ENCODE measurements around the gene CENPT.
A peak's percentile ranks its signal among the peaks of the same experiment; 100 is the strongest.

Gene CENPT

GRCh38 chr16:67858500-67858899 is 11.0 kb upstream of the CENPT start:
- Histone ChIP-seq H3K27ac (peak overlapping the region in 4 of 11 experiments; percentile 53 to 96 (median 88); a peak in 7 of 22 replicates), H3K4me2 (peak overlapping the region in 3 of 11 experiments; percentile 67 to 86 (median 83); a peak in 6 of 22 replicates), H3K4me1 (peaks cover 0 to 79% (median 34%) of the 10 kb centered on the region in 10 experiments; a peak in 15 of 20 replicates), H3K9me3 (replicated peaks in 1 of 11) (no peaks in the 10 kb centered on the region), H3K36me3 (peaks cover 33 to 100% (median 88%) of the 10 kb centered on the region in 11 experiments), H4K20me1 (peaks cover 96 to 100% (median 100%) of the 10 kb centered on the region in 11 experiments), H3K4me3 (no peak overlapping the region), H3K9ac (peak overlapping the region in 4 of 11 experiments; percentile 0 to 83 (median 74); a peak in 6 of 22 replicates), H3K27me3 (no peaks in the 10 kb centered on the region)
- no peak for TF ChIP-seq Cebpa-rat (IDR thresholded peaks at IDR 0.05)

- Histone ChIP-seq H3K9me3 (replicated peaks in 1 of 11) (no peaks in the 10 kb centered on the region), H3K4me3 (no peak overlapping the region), H3K27ac (peak overlapping the region in 5 of 11 experiments; percentile 11 to 96 (median 85); a peak in 9 of 22 replicates), H4K20me1 (peaks cover 96 to 100% (median 100%) of the 10 kb centered on the region in 11 experiments), H3K9ac (peak overlapping the region in 4 of 11 experiments; percentile 0 to 83 (median 74); a peak in 6 of 22 replicates), H3K4me1 (peaks cover 0 to 75% (median 28%) of the 10 kb centered on the region in 10 experiments; a peak in 15 of 20 replicates), H3K36me3 (peaks cover 34 to 100% (median 89%) of the 10 kb centered on the region in 11 experiments), H3K27me3 (no peaks in the 10 kb centered on the region), H3K4me2 (peak overlapping the region in 5 of 11 experiments; percentile 5 to 86 (median 67); a peak in 8 of 22 replicates)
- TF ChIP-seq Cebpa-rat (IDR thresholded peaks at IDR 0.05): 0 out of 22 replicates have a peak, but pooled peaks of 1 of the 11 experiments have one; percentile 28
Observed at GRCh38 chr16:67857547-67858233, 10.2 kb upstream of the CENPT start.

GRCh38 chr16:67856927-67857546 is 9.5 kb upstream of the CENPT start:
- Histone ChIP-seq H3K9ac (peak overlapping the region in 3 of 11 experiments; percentile 42 to 73 (median 64); a peak in 5 of 22 replicates), H3K27ac (peak overlapping the region in 5 of 11 experiments; percentile 11 to 96 (median 59); a peak in 9 of 22 replicates), H3K4me1 (peaks cover 0 to 69% (median 23%) of the 10 kb centered on the region in 10 experiments; a peak in 14 of 20 replicates), H3K4me3 (no peak overlapping the region), H3K9me3 (replicated peaks in 1 of 11) (no peaks in the 10 kb centered on the region), H4K20me1 (peaks cover 89 to 100% (median 100%) of the 10 kb centered on the region in 11 experiments), H3K36me3 (peaks cover 28 to 100% (median 87%) of the 10 kb centered on the region in 11 experiments), H3K27me3 (no peaks in the 10 kb centered on the region), H3K4me2 (peak overlapping the region in 5 of 11 experiments; percentile 5 to 86 (median 67); a peak in 8 of 22 replicates)
- no peak for TF ChIP-seq Cebpa-rat (IDR thresholded peaks at IDR 0.05)

GRCh38 chr16:67855789-67856188 is 8.3 kb upstream of the CENPT start:
- peaks cover 79 to 100% (median 100%) of the 10 kb centered on the region in 11 experiments for H4K20me1 ChIP-seq
- no peaks in the 10 kb centered on the region for H3K27me3 ChIP-seq
- H3K27ac ChIP-seq: no peak overlapping the region
- H3K4me3 ChIP-seq: no peak overlapping the region
- no peaks in the 10 kb centered on the region for H3K9me3 ChIP-seq (replicated peaks in 1 of 11)
- H3K4me1 ChIP-seq: peaks cover 0 to 59% (median 12%) of the 10 kb centered on the region in 10 experiments; a peak in 12 of 20 replicates
- no peak overlapping the region; a peak in 1 of 22 replicates for H3K4me2 ChIP-seq
- no peak overlapping the region for H3K9ac ChIP-seq
- peaks cover 17 to 98% (median 82%) of the 10 kb centered on the region in 11 experiments for H3K36me3 ChIP-seq
- TF ChIP-seq Cebpa-rat (IDR thresholded peaks at IDR 0.05): no peak

GRCh38 chr16:67853670-67854069 is 6.2 kb upstream of the CENPT start:
- Histone ChIP-seq H3K4me3 (no peak overlapping the region), H3K36me3 (peaks cover 18 to 98% (median 79%) of the 10 kb centered on the region in 11 experiments), H3K27ac (no peak overlapping the region), H3K4me2 (no peak overlapping the region), H3K4me1 (peaks cover 3 to 52% (median 16%) of the 10 kb centered on the region in 10 experiments), H3K9me3 (replicated peaks in 1 of 11) (no peaks in the 10 kb centered on the region), H3K9ac (0 out of 22 replicates have a peak overlapping the region, but pooled peaks of 1 of the 11 experiments have one; percentile 3), H3K27me3 (no peaks in the 10 kb centered on the region), H4K20me1 (peaks cover 70 to 100% (median 100%) of the 10 kb centered on the region in 11 experiments)
- TF ChIP-seq Cebpa-rat (IDR thresholded peaks at IDR 0.05): no peak

GRCh38 chr16:67848118-67848517 is 625 bp upstream of the CENPT start:
- peak overlapping the region in 10 of 11 experiments; percentile 82 to 94 (median 90); a peak in 18 of 22 replicates for H3K27ac ChIP-seq
- peaks cover 6 to 47% (median 35%) of the 10 kb centered on the region in 11 experiments for H3K36me3 ChIP-seq
- no peak for TF ChIP-seq Cebpa-rat (IDR thresholded peaks at IDR 0.05)

GRCh38 chr16:67846320-67847063 is 1.0 kb downstream of the CENPT start, which contains the start of gene NUTF2:
Gene NUTF2 (plus strand): TSS chr16:67846933. CDS start chr16:67865131, 18,198 bp downstream.
- peaks cover 48 to 57% (median 53%) of the 10 kb centered on the region in 10 experiments for H3K4me1 ChIP-seq

More at GRCh38 chr16:67848118-67848517, 625 bp upstream of the CENPT start:
- Histone ChIP-seq H4K20me1 (peaks cover 35 to 90% (median 77%) of the 10 kb centered on the region in 11 experiments; a peak in 21 of 22 replicates), H3K9ac (peak overlapping the region; percentile 85 to 99 (median 95)), H3K9me3 (replicated peaks in 1 of 11) (no peaks in the 10 kb centered on the region), H3K4me3 (peak overlapping the region; percentile 82 to 100 (median 100)), H3K27me3 (no peaks in the 10 kb centered on the region), H3K4me2 (peak overlapping the region; percentile 86 to 100 (median 95)), H3K4me1 (peaks cover 45 to 55% (median 49%) of the 10 kb centered on the region in 10 experiments)

GRCh38 chr16:67846063-67846319 is 1.5 kb downstream of the CENPT start:
- H3K36me3 ChIP-seq: peaks cover 4 to 27% (median 20%) of the 10 kb centered on the region in 11 experiments; a peak in 20 of 22 replicates
- peaks cover 51 to 60% (median 55%) of the 10 kb centered on the region in 10 experiments for H3K4me1 ChIP-seq
- peak overlapping the region; percentile 72 to 94 (median 89) for H3K27ac ChIP-seq
- H3K27me3 ChIP-seq: no peaks in the 10 kb centered on the region
- H3K9ac ChIP-seq: peak overlapping the region; percentile 85 to 99 (median 95)
- peak overlapping the region; percentile 82 to 100 (median 100) for H3K4me3 ChIP-seq
- H3K4me2 ChIP-seq: peak overlapping the region; percentile 90 to 100 (median 98)
- TF ChIP-seq Cebpa-rat (IDR thresholded peaks at IDR 0.05): no peak
- peaks cover 31 to 76% (median 61%) of the 10 kb centered on the region in 11 experiments; a peak in 21 of 22 replicates for H4K20me1 ChIP-seq
- no peaks in the 10 kb centered on the region for H3K9me3 ChIP-seq (replicated peaks in 1 of 11)

More at GRCh38 chr16:67846320-67847063, 1.0 kb downstream of the CENPT start, which contains the start of gene NUTF2:
- no peak for TF ChIP-seq Cebpa-rat (IDR thresholded peaks at IDR 0.05)
- peaks cover 4 to 31% (median 23%) of the 10 kb centered on the region in 11 experiments; a peak in 20 of 22 replicates for H3K36me3 ChIP-seq
- peak within 1 kb of the TSS; percentile 82 to 100 (median 100) for H3K4me3 ChIP-seq
- H3K27me3 ChIP-seq: no peaks in the 10 kb centered on the region
- peak within 1 kb of the TSS; percentile 72 to 94 (median 89) for H3K27ac ChIP-seq
- H3K9me3 ChIP-seq (replicated peaks in 1 of 11): no peaks in the 10 kb centered on the region
- peak within 1 kb of the TSS; percentile 85 to 99 (median 95) for H3K9ac ChIP-seq
- H4K20me1 ChIP-seq: peaks cover 32 to 82% (median 66%) of the 10 kb centered on the region in 11 experiments; a peak in 21 of 22 replicates
- H3K4me2 ChIP-seq: peak within 1 kb of the TSS; percentile 95 to 100 (median 99)
